HCT116 (cell line): ENCODE results near the gene FATE1. TPM values are rescaled to one million over a fixed set of nuclear protein-coding genes. Genes with fewer than 3 reads are reported as not detected.

Source experiments
- ATAC-seq: fragments of 200-7000 bp; cut with Tn5 transposase; 2 replicates; pipeline ENCODE4 v1.9.1; 2020; ENCODE audit warnings: mild to moderate bottlenecking, moderate library complexity
- BruUV-seq: library from RNA; stranded (reverse); fragments of 400-500 nt; replicated peaks from 2 replicates; lab custom pipeline; 2021; lab: Mats Ljungman, UMichigan
- CTCF ChIA-PET: fragments of 300-600 bp; sonication (Branson Sonifier 250); formaldehyde crosslinking; loops from one replicate; lab custom pipeline; 2021; ENCODE audit warnings: antibody characterized with exemption; lab: Charles Lee
- POLR2A ChIA-PET: fragments of 300-600, 350-600 bp; sonication (Branson Sonifier 250); formaldehyde crosslinking; loops from one replicate; lab custom pipeline; 2021; ENCODE audit warnings: antibody characterized with exemption; lab: Charles Lee
- RAD21 ChIA-PET, 2 experiments: fragments of 300-600 bp; sonication (Branson Sonifier 250); formaldehyde crosslinking; loops; one replicate each; lab custom pipeline; 2023; ENCODE audit warnings: low total read pairs in 2 of 2; ENCODE audit not compliant: uncharacterized antibody in 2 of 2, unreplicated experiment in 2 of 2, low non-redundant PET in 1 of 2; lab: Charles Lee
- DNase-seq: peaks from one replicate; pipeline ENCODE4 v3.0.0-alpha.2; 2010; ENCODE audit warnings: low read depth, low spot score
- H2AFZ ChIP-seq: fragments of 200-600 bp; shearing (Covaris generic), sonication (generic); 2 replicates; pipeline ENCODE4 v1.6.1; 2017; ENCODE audit warnings: low read depth, mixed run types, mixed read lengths, antibody characterized with exemption, low read length; ENCODE audit not compliant: poor library complexity, severe bottlenecking
- H3K27ac ChIP-seq: 2 replicates; pipeline ENCODE4 v1.5.1; 2012; ENCODE audit warnings: low read depth, low read length
- H3K27me3 ChIP-seq: fragments of 200-600 bp; sonication (generic); 2 replicates; pipeline ENCODE4 v1.6.1; 2016; ENCODE audit warnings: mixed run types, low read length, mixed read lengths; ENCODE audit not compliant: insufficient read depth
- H3K36me3 ChIP-seq, 2 experiments: fragments of 200-500 bp in 1 of 2; fragments of 200-600 bp in 1 of 2; sonication (Bioruptor generic) in 1 of 2; sonication (generic) in 1 of 2; 2 replicates each; pipeline versions ENCODE4 v1.5.1 to v1.6.1; 2014 to 2016; ENCODE audit warnings: low read length in 2 of 2, inconsistent platforms in 1 of 2, mixed read lengths in 1 of 2, mixed run types in 1 of 2; ENCODE audit not compliant: insufficient read depth in 2 of 2, control insufficient read depth in 1 of 2
- H3K4me1 ChIP-seq, 2 experiments: fragments of 200-600 bp in 1 of 2; sonication (generic) in 1 of 2; 2 replicates each; pipeline versions ENCODE4 v1.5.1 to v1.6.1; 2012 to 2017; ENCODE audit warnings: low read length in 2 of 2, inconsistent platforms in 1 of 2, mild to moderate bottlenecking in 1 of 2, mixed read lengths in 1 of 2, mixed run types in 1 of 2, moderate library complexity in 1 of 2; ENCODE audit not compliant: insufficient read depth in 2 of 2, control insufficient read depth in 1 of 2
- H3K4me2 ChIP-seq: fragments of 200-600 bp; sonication (generic); 2 replicates; pipeline ENCODE4 v1.6.1; 2017; ENCODE audit warnings: mixed run types, low read length, mixed read lengths
- H3K4me3 ChIP-seq, 2 experiments: fragments of 200-600 bp in 1 of 2; sonication (generic) in 1 of 2; replicated peaks in 1 of 2; 2 replicates each; pipeline ENCODE4 v1.5.1; 2011 to 2016; ENCODE audit warnings: low read length in 2 of 2, control low read depth in 1 of 2, low read depth in 1 of 2, mild to moderate bottlenecking in 1 of 2, mixed read lengths in 1 of 2, mixed run types in 1 of 2
- H3K79me2 ChIP-seq: fragments of 200-600 bp; sonication (generic); 2 replicates; pipeline ENCODE4 v1.6.1; 2017; ENCODE audit warnings: mild to moderate bottlenecking, mixed run types, low read length, moderate library complexity, mixed read lengths; ENCODE audit not compliant: insufficient read depth
- H3K9ac ChIP-seq: fragments of 200-600 bp; sonication (generic); 2 replicates; pipeline ENCODE4 v1.6.1; 2016; ENCODE audit warnings: low read length, mixed read lengths
- H3K9me2 ChIP-seq: fragments of 200-600 bp; sonication (generic), shearing (Covaris generic); 2 replicates; pipeline ENCODE4 v1.6.1; 2017; ENCODE audit warnings: mixed run types, mild to moderate bottlenecking, moderate library complexity; ENCODE audit not compliant: insufficient read depth
- H3K9me3 ChIP-seq, 2 experiments: fragments of 200-500 bp in 1 of 2; fragments of 200-600 bp in 1 of 2; sonication (Bioruptor generic) in 1 of 2; sonication (generic) in 1 of 2; 2 replicates each; pipeline ENCODE4 v1.6.1; 2014 to 2017; ENCODE audit warnings: low read length in 2 of 2, mixed read lengths in 2 of 2, inconsistent platforms in 1 of 2, low read depth in 1 of 2, mild to moderate bottlenecking in 1 of 2, mixed run types in 1 of 2, moderate library complexity in 1 of 2; ENCODE audit not compliant: control insufficient read depth in 1 of 2, insufficient read depth in 1 of 2
- H4K20me1 ChIP-seq: fragments of 200-600 bp; sonication (generic), shearing (Covaris generic); 2 replicates; pipeline ENCODE4 v1.6.1; 2017; ENCODE audit warnings: mixed run types, mild to moderate bottlenecking, moderate library complexity; ENCODE audit not compliant: insufficient read depth
- CEBPB ChIP-seq: IDR thresholded peaks from 2 replicates; pipeline ENCODE4 v1.6.1; 2012; ENCODE audit warnings: low read depth
- EZH2 ChIP-seq: fragments of 200-600 bp; sonication (generic); IDR thresholded peaks from 2 replicates; pipeline ENCODE4 v1.6.1; 2017; ENCODE audit warnings: antibody characterized with exemption, mixed run types
- FOSL1 ChIP-seq: IDR thresholded peaks from 2 replicates; pipeline ENCODE4 v1.6.1; 2012; ENCODE audit warnings: low read depth
- POLR2A ChIP-seq: IDR thresholded peaks from 2 replicates; pipeline ENCODE4 v1.7.0; 2011; ENCODE audit warnings: borderline replicate concordance; ENCODE audit not compliant: insufficient read depth, insufficient read length; ENCODE audit errors: extremely low read depth
- RAD21 ChIP-seq: IDR thresholded peaks from 2 replicates; pipeline ENCODE4 v1.6.1; 2012; ENCODE audit warnings: low read depth, mild to moderate bottlenecking
- REST ChIP-seq: IDR thresholded peaks from 2 replicates; pipeline ENCODE4 v1.6.1; 2012; ENCODE audit warnings: low read depth
- SIN3A ChIP-seq: IDR thresholded peaks from 2 replicates; pipeline ENCODE4 v1.6.1; 2012; ENCODE audit warnings: low read depth
- ZFX ChIP-seq: fragments of 450-650 bp; IDR thresholded peaks from 2 replicates; pipeline ENCODE4 v1.6.1; 2017
- ZNF274 ChIP-seq: fragments of 200-500 bp; sonication (Bioruptor generic); IDR thresholded peaks from 2 replicates; pipeline ENCODE4 v1.6.1; 2014; ENCODE audit warnings: mild to moderate bottlenecking, low read depth, low read length, inconsistent platforms
- intact Hi-C: fragments of 100-400 bp; cut with micrococcal nuclease; formaldehyde crosslinking; loops from 2 replicates; pipeline ENCODE4 v1.10.0; 2022
- total RNA-seq: library from RNA; stranded (reverse); gene quantifications from one replicate; pipeline ENCODE4 v1.2.1, GENCODE V29; 2021; ENCODE audit not compliant: unreplicated experiment
- TF ChIP-seq, protein P1 (sequence below), 3 experiments: fragments of 200-600 bp in 1 of 3; sonication (generic) in 1 of 3; IDR thresholded peaks in 2 of 3; conservative IDR thresholded peaks in 1 of 3; 2 replicates each; pipeline ENCODE4 v1.5.1; 2012 to 2017; ENCODE audit warnings: low read depth in 2 of 3, low read length in 2 of 3, antibody characterized with exemption in 1 of 3, borderline replicate concordance in 1 of 3, control low read depth in 1 of 3, mild to moderate bottlenecking in 1 of 3, mixed read lengths in 1 of 3, mixed run types in 1 of 3, moderate library complexity in 1 of 3; ENCODE audit not compliant: insufficient read depth in 1 of 3

Gene FATE1
- total RNA-seq, 1 experiment from 2014 or later: not detected

DNA sequence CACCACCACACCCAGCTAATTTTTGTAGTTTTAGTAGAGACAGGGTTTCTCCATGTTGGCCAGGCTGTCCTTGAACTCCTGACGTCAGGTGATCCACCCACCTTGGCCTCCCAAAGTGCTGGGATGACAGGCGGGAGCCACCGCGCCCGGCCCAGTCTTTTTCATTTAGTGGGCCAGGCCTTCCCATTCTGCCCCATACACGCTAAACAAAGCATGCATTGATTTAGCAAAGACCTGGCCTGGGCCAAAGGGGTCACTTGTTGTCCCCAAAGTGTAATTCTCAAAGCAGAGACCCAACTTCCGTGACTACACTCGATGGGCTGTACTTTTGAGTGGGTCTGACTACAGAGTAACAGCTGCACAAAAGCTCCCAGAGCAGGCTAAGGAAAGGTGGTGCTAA, 47.9 kb downstream of the FATE1 start:
- DNase-seq (no peak), ATAC-seq (no peak)
- no peaks in the 10 kb centered on the region for H3K79me2 ChIP-seq
- no peak overlapping the region for H3K27ac ChIP-seq
- no peak overlapping the region for H3K9ac ChIP-seq
- ChIA-PET POLR2A (no interaction called here), CTCF (interaction anchor here (0.6 kb wide), 1 partner anchor 610 kb away, joined by 3 read pairs; no protein-coding TSS in a partner anchor)
- no peak overlapping the region for H3K4me3 ChIP-seq
- H3K36me3 ChIP-seq: no peaks in the 10 kb centered on the region
- no peak overlapping the region for H2AFZ ChIP-seq
- H3K9me3 ChIP-seq: no peaks in the 10 kb centered on the region
- no peak overlapping the region for H3K4me2 ChIP-seq
- TF ChIP-seq ZNF274 (no peak), EZH2 (no peak), RAD21 (no peak), ZFX (no peak), SIN3A (no peak), CEBPB (no peak), POLR2A (no peak), REST (no peak), FOSL1 (no peak)
- TF ChIP-seq, protein P1, sequence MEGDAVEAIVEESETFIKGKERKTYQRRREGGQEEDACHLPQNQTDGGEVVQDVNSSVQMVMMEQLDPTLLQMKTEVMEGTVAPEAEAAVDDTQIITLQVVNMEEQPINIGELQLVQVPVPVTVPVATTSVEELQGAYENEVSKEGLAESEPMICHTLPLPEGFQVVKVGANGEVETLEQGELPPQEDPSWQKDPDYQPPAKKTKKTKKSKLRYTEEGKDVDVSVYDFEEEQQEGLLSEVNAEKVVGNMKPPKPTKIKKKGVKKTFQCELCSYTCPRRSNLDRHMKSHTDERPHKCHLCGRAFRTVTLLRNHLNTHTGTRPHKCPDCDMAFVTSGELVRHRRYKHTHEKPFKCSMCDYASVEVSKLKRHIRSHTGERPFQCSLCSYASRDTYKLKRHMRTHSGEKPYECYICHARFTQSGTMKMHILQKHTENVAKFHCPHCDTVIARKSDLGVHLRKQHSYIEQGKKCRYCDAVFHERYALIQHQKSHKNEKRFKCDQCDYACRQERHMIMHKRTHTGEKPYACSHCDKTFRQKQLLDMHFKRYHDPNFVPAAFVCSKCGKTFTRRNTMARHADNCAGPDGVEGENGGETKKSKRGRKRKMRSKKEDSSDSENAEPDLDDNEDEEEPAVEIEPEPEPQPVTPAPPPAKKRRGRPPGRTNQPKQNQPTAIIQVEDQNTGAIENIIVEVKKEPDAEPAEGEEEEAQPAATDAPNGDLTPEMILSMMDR (IDR thresholded peaks at IDR 0.05 in 2 of 3, conservative IDR thresholded peaks at IDR 0.05 in 1 of 3; ENCODE audit: borderline replicate concordance in 1 of 3, insufficient read depth in 1 of 3, low read depth in 2 of 3, low read length in 2 of 3): no peak
- TF ChIP-seq, all 23 proteins: peak for 0
- Histone ChIP-seq H4K20me1 (no peaks in the 10 kb centered on the region), H3K4me1 (no peaks in the 10 kb centered on the region), H3K9me2 (no peaks in the 10 kb centered on the region), H3K27me3 (no peaks in the 10 kb centered on the region; the same call in 1 of the 2 replicates)
- BruUV-seq: no TSS peak
- intact Hi-C loops: no loop called here
- RAD21 ChIA-PET: no interaction called here
